Activated T-cell treated with anti-CD3 and anti-CD28 coated beads, Interleukin-2, amount 50 U/mL, for 4 hours (primary cell): Measurements from ENCODE around the gene FGF22. TPM values are rescaled to one million over a fixed set of nuclear protein-coding genes. Genes with fewer than 3 reads are reported as not detected.

Experiments used
- ATAC-seq, 2 donors: fragments of 200-7000 bp; cut with Tn5 transposase; one replicate each; pipeline ENCODE4 v1.10.0; 2021
- DNase-seq: peaks from one replicate; pipeline ENCODE4 v3.0.0-alpha.2; 2020
- H3K27me3 Mint-ChIP-seq: one replicate; pipeline ENCODE4 v1.8.0; 2021; ENCODE audit warnings: low read depth, mixed read lengths
- H3K36me3 Mint-ChIP-seq: one replicate; pipeline ENCODE4 v1.8.0; 2022; ENCODE audit warnings: mixed read lengths; ENCODE audit not compliant: insufficient read depth
- H3K4me1 Mint-ChIP-seq: one replicate; pipeline ENCODE4 v1.8.0; 2021; ENCODE audit warnings: low read depth, mixed read lengths
- H3K4me3 Mint-ChIP-seq: one replicate; pipeline ENCODE4 v1.8.0; 2021; ENCODE audit warnings: mild to moderate bottlenecking, moderate library complexity, mixed read lengths
- H3K9me3 Mint-ChIP-seq: one replicate; pipeline ENCODE4 v1.8.0; 2021; ENCODE audit warnings: mixed read lengths
- total RNA-seq, 3 donors: library from RNA; stranded (reverse); gene quantifications; one replicate each; pipeline ENCODE4 v1.2.1, GENCODE V29; 2021

FGF22 gene
- total RNA-seq, result not detected

DNA sequence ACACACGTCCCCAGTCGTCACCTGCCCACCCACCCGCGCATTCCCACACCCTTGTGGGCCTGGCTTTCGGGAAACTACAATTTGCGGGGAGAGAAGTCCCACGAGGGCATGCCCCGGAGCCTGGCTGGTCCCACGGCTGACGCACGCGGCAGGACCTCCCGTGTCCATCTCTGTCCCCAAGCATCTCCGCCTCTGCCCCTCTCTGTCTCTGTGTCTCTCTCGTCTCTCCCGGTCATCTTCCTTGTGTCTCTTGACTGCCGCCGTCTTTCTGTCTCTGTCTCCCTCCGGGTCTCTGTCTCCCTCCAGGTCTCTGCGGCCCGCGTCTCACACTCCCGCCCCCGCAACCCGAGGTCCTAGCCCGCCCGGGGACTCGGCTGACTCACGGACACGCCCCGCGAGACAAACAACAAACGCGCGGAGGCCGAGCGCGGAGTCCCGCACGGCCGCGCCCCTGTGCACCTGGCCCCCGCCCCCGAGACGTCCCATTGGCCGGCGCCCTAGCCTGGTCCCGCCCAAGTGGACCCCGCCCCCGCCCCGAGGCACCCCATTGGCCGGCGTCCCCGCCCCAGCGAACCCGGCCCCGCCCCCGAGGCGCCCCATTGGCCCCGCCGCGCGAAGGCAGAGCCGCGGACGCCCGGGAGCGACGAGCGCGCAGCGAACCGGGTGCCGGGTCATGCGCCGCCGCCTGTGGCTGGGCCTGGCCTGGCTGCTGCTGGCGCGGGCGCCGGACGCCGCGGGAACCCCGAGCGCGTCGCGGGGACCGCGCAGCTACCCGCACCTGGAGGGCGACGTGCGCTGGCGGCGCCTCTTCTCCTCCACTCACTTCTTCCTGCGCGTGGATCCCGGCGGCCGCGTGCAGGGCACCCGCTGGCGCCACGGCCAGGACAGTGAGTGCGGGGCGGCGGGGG lies at the start of gene FGF22:
Gene FGF22 (plus strand): TSS at position 627 of the 908 bp plus-strand sequence. CDS start 47 bp downstream, at position 674.
- Mint-ChIP-seq H3K9me3 (no peaks in the 10 kb centered on the region), H3K4me3 (peak within 1 kb of the TSS; percentile 77), H3K36me3 (no peaks in the 10 kb centered on the region), H3K4me1 (peaks cover 8% of the 10 kb centered on the region), H3K27me3 (no peaks in the 10 kb centered on the region)
- DNase-seq, result peak; percentile 97
- peak; percentile 96 to 97 for ATAC-seq

DNA sequence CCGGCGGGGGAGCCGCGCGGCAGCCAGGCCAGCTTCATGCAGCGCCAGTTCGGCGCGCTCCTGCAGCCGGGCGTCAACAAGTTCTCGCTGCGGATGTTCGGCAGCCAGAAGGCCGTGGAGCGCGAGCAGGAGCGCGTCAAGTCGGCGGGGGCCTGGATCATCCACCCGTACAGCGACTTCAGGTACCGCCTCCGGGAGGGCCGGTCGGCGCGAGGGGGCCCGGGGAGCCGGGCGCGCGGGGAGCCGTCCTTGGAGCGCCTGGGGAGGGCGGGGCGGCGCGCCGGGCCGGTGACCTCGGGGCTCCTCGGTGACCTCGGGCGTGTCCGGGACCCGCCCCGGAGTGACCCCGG lies 49.3 kb upstream of the FGF22 start:
- H3K4me1 Mint-ChIP-seq, result peaks cover 4% of the 10 kb centered on the region
- peaks cover 25% of the 10 kb centered on the region for H3K27me3 Mint-ChIP-seq
- peak; percentile 24 to 36 for ATAC-seq
- H3K4me3 Mint-ChIP-seq, result no peak overlapping the region
- H3K36me3 Mint-ChIP-seq, result no peaks in the 10 kb centered on the region
- DNase-seq, result no peak
- H3K9me3 Mint-ChIP-seq, result no peaks in the 10 kb centered on the region

- Mint-ChIP-seq H3K9me3 (no peaks in the 10 kb centered on the region), H3K4me1 (peaks cover 4% of the 10 kb centered on the region), H3K36me3 (no peaks in the 10 kb centered on the region), H3K27me3 (peaks cover 24% of the 10 kb centered on the region), H3K4me3 (no peak overlapping the region)
- ATAC-seq (no peak), DNase-seq (no peak)
These were observed 49.0 kb upstream of the FGF22 start for GRCh38 chr19:590750-591098.

DNA sequence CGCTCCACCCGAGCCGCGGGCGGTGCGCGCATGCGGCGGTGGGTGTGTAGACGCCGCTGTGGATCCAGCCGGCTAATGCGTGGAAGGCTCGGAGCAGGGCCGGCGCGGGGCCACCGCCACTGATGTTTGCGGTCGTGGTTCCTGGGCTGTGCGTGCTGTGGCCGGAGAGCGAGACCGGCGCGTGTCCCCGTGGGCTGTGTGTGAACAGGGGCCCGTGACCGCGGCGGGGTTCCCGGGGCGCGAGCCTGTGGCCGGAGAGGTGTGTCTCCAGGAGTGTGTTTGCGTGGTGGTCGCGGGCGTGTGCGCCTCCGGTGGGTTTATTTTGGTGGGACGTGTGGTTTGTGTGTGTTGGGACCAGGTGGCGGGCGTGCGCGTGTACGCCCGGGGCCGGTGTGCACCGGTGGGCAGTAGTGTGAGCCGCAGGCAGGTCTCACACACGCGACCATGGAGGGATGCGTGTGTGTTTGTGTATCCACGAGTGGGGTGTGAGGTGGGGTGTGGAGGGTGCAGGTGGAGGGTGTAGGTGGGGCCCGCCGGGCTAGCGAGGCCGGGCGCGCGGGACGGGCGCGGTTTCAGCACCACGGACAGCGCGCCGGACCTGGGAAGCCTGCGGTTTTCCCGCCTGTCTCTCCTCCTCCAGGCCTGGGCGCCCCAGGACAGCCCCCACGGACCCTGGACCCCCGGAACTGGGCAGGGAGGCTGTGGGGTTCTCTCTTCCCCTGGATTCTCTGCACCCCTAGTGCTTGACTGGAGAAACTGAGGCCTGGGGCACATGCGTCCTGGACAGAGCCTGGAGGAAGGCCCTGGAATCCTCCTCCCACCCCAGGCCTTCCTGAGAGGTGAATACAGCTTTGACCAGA lies 48.4 kb upstream of the FGF22 start:
- no peaks in the 10 kb centered on the region for H3K9me3 Mint-ChIP-seq
- no peaks in the 10 kb centered on the region for H3K36me3 Mint-ChIP-seq
- H3K27me3 Mint-ChIP-seq, result peaks cover 18% of the 10 kb centered on the region
- peak overlapping the region; percentile 13 for H3K4me3 Mint-ChIP-seq
- peaks cover 4% of the 10 kb centered on the region for H3K4me1 Mint-ChIP-seq
- no peak for ATAC-seq
- no peak for DNase-seq

- H3K9me3 Mint-ChIP-seq, result no peaks in the 10 kb centered on the region
- peaks cover 17% of the 10 kb centered on the region for H3K27me3 Mint-ChIP-seq
- DNase-seq, result no peak
- H3K36me3 Mint-ChIP-seq, result no peaks in the 10 kb centered on the region
- no peak overlapping the region for H3K4me3 Mint-ChIP-seq
- no peak for ATAC-seq
- H3K4me1 Mint-ChIP-seq, result peaks cover 4% of the 10 kb centered on the region
These were observed 47.6 kb upstream of the FGF22 start for GRCh38 chr19:592101-592500.

DNA sequence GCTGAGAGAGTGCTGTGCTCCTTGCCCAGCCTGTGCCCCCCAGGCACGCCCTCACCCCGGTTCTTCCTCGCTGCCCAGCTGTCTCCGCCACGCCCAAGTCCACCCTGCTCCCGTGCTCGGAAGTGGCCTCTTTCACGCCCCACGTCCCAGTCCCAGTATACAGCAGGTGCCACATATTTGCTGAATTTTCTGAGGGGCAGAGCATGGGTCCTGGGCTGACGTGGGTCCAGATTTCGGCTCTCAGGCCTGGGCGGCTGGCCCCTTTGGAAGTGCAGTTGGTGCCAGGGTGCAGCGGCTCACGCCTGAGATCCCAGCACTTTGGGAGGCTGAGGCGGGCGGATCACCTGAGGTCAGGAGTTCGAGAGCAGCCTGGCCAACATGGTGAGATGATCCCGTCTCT lies 46.6 kb upstream of the FGF22 start:
- DNase-seq (no peak), ATAC-seq (no peak)
- no peaks in the 10 kb centered on the region for H3K9me3 Mint-ChIP-seq
- no peak overlapping the region for H3K4me3 Mint-ChIP-seq
- peaks cover 16% of the 10 kb centered on the region for H3K27me3 Mint-ChIP-seq
- H3K36me3 Mint-ChIP-seq, result no peaks in the 10 kb centered on the region
- H3K4me1 Mint-ChIP-seq, result peaks cover 2% of the 10 kb centered on the region

DNA sequence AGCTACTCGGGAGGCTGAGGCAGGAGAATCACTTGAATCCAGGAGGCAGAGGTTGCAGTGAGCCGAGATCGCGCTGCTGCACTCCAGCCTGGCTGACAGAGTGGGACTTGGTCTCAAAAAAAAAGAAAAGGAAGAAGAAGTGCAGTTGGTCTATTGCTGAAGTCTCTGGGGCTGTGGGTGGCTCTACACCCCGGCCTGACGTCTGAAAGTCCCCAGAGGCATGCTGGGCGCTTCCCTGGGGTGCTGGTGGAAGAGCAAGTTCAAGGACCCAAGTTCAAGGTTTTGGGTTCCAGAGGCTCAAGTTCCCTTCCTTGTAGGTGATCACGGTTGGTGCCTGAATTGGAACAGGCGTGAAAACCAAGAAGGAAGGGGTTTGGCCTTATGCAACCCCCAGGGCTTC lies 46.2 kb upstream of the FGF22 start:
- no peaks in the 10 kb centered on the region for H3K9me3 Mint-ChIP-seq
- DNase-seq (no peak), ATAC-seq (no peak)
- peaks cover 2% of the 10 kb centered on the region for H3K4me1 Mint-ChIP-seq
- H3K27me3 Mint-ChIP-seq, result peaks cover 14% of the 10 kb centered on the region
- H3K4me3 Mint-ChIP-seq, result no peak overlapping the region
- no peaks in the 10 kb centered on the region for H3K36me3 Mint-ChIP-seq

DNA sequence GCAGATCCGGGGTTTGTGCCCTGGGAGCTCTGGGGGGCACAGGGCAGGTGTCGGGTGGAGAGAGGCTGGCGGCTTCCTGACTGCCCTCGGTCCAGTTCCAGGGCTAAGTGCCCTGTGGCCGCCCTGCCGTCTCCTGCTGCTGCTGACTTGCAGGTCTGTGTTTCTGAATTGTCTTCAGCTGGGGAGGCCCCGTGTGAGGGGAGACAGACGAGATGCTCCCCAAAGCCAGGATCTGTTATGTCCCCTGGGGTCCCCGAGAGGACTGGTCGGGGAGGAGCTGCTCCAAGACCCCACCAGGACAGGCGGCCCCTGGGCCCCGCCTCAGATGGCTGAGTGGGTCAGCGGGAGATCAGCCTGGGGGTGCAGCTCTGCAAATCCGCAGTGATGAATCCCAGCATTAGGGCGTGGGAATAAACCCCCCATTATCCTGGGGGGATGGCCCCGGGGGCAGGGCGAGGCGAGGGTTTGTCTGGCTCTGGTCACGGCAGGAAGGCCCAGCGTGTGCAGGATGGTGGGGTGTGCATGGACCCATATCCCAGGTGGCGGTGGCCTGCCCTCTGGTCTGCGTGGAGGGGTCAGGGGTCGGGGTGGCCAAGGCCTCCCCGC lies 45.3 kb upstream of the FGF22 start:
- Mint-ChIP-seq H3K9me3 (no peaks in the 10 kb centered on the region), H3K4me1 (no peaks in the 10 kb centered on the region)
- peak in 1 of 2 donors; percentile 3 for ATAC-seq

DNA sequence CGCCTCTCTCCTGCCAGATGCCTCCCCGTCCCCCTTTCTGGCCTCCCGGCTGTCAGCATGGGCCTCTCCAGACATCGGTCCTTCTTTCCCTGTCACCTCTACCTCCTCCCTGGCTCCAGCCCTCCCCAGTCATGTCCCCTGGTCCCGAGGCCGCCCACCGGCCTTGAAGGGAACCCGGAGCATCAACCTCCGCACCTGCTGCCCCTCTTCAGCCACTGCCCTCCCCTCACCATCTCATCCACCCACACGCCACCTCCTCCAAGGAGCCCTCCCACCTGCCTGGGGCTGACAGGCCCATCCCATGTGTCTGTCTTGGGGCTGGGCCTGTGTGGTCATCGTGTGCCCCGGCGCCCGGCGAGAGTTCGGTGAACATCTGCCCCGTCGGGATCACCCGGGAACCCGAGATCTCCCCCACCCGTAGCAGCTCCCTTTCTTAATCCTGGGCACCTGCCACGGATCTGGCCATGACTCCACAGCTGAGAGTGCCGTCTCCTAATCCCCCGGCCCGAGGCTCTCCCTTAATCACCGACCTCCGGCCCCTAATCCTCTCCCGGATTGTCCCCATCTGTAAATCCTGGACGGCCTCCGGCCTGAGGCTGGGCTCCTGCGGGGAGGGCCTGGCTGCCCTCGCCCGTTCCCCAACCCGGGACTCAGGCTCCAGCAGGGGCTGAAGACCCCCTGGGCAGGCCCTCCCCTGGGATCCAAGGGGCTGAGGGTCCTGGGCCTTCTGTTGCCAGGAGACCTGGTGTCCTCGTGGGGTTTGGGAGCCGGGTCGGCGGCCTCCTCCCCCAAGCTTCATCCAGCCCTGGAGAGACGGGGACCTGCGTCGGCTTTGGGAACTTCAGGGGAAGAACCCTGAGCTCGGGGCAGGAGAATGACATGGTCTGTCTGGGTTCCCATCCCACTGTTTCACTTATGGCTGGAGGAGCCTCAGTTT lies 44.1 kb upstream of the FGF22 start:
- Mint-ChIP-seq H3K4me3 (no peak overlapping the region), H3K36me3 (no peaks in the 10 kb centered on the region), H3K27me3 (peaks cover 10% of the 10 kb centered on the region), H3K4me1 (no peaks in the 10 kb centered on the region), H3K9me3 (no peaks in the 10 kb centered on the region)
- DNase-seq (no peak), ATAC-seq (no peak)

More for the DNA sequence above, 45.3 kb upstream of the FGF22 start:
- H3K27me3 Mint-ChIP-seq, result peaks cover 12% of the 10 kb centered on the region
- H3K4me3 Mint-ChIP-seq, result no peak overlapping the region
- H3K36me3 Mint-ChIP-seq, result no peaks in the 10 kb centered on the region
- DNase-seq, result no peak

DNA sequence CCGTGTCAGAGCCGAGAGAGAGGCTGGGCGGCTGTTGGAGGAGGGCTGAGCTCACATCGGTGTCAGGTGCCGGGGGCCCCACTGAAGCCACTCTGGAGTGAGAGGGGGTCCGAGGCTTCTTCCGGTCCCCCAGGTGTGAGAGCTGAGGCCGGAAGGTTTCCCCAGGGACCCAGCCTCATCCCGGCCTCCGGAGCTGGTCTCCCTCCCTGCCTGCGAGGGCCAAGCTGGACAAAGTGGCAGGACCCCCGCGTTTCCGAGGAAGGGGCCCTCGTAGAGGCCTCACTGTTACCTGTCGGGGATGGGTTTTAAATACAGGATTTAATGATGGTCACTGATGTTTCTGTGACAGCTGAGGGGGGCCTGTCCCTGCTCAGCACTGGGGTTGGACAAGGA lies 43.4 kb upstream of the FGF22 start:
- DNase-seq, result no peak
- peaks cover 7% of the 10 kb centered on the region for H3K27me3 Mint-ChIP-seq
- no peaks in the 10 kb centered on the region for H3K36me3 Mint-ChIP-seq
- no peak overlapping the region for H3K4me3 Mint-ChIP-seq
- no peaks in the 10 kb centered on the region for H3K4me1 Mint-ChIP-seq
- no peak for ATAC-seq
- no peaks in the 10 kb centered on the region for H3K9me3 Mint-ChIP-seq

- H3K27me3 Mint-ChIP-seq, result no peaks in the 10 kb centered on the region
- no peak for DNase-seq
- no peak for ATAC-seq
- no peaks in the 10 kb centered on the region for H3K36me3 Mint-ChIP-seq
- H3K4me3 Mint-ChIP-seq, result no peak overlapping the region
- H3K9me3 Mint-ChIP-seq, result no peaks in the 10 kb centered on the region
- no peaks in the 10 kb centered on the region for H3K4me1 Mint-ChIP-seq
These were observed 42.0 kb upstream of the FGF22 start for GRCh38 chr19:597406-598315.

DNA sequence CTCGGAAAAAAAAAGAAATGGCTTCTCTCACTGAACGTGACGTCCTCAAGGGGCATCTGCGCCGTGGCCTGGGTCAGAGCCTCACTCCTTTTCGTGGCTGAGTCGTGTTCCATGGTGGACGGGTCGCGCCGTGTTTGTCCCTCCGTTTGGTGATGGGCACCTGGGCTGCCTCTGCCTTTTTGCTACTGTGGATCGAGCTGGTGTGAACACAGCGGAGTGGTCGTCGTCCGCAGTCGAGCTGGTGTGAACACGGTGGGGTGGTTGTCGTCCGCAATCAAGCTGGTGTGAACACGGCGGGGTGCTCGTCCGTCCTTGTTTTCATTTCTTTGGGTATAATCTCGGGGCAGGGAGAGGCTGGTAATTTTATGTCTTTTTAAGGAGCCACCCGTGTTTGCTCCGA lies 38.4 kb upstream of the FGF22 start:
- no peak for ATAC-seq

DNA sequence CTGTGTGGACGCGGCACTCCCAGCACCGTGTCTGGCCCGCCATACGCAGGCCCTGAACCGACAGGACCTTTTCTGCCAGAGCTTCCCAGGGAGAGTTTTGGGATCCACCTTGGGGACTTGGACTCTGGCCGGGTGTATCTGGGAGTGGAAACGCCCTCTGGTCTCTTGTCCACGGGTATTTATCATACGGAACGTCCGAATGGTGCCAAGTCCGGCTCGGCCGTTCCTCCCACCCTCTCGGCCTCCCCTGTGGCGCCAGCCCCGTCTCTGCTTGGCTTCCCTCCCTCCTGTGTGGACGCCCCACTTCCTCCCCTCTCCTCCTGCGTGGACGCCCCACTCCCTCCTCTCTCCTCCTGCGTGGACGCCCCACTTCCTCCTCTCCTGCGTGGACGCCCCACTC lies 37.9 kb upstream of the FGF22 start:
- Mint-ChIP-seq H3K4me3 (no peak overlapping the region), H3K27me3 (no peaks in the 10 kb centered on the region), H3K9me3 (no peaks in the 10 kb centered on the region), H3K36me3 (no peaks in the 10 kb centered on the region), H3K4me1 (no peaks in the 10 kb centered on the region)
- DNase-seq, result no peak
- no peak for ATAC-seq

More for the DNA sequence above, 38.4 kb upstream of the FGF22 start:
- Mint-ChIP-seq H3K4me1 (no peaks in the 10 kb centered on the region), H3K9me3 (no peaks in the 10 kb centered on the region), H3K36me3 (no peaks in the 10 kb centered on the region), H3K27me3 (no peaks in the 10 kb centered on the region), H3K4me3 (no peak overlapping the region)
- DNase-seq, result no peak
